Left lung (tissue), 10 donors: ENCODE results near the gene PCDHB8. TPM values are rescaled to one million over a fixed set of nuclear protein-coding genes. Genes with fewer than 3 reads are reported as not detected.
"Not testable (repeated sequence)": the region's sequence is repeated elsewhere in the genome, so short reads cannot be mapped to it uniquely, and the experiment has no call there.

ENCODE experiments used
- ATAC-seq: fragments of 200-7000 bp; cut with Tn5 transposase; one replicate; pipeline ENCODE4 v1.9.1; 2020; ENCODE audit warnings: moderate library complexity
- DNase-seq, 4 donors: peaks; one replicate each; pipeline ENCODE4 v3.0.0-alpha.2; 2013 to 2020
- H3K27ac ChIP-seq, 2 donors: fragments of 200-600 bp; sonication (generic) in 1 of 2; one replicate each; pipeline versions ENCODE4 v1.5.0 to v1.8.0; 2020 to 2021
- H3K27me3 ChIP-seq, 2 donors: fragments of 200-600 bp; sonication (generic) in 1 of 2; one replicate each; pipeline versions ENCODE4 v1.5.0 to v1.8.0; 2020 to 2021
- H3K36me3 ChIP-seq, 2 donors: fragments of 200-600 bp; sonication (generic) in 1 of 2; one replicate each; pipeline versions ENCODE4 v1.5.0 to v1.8.0; 2020 to 2021
- H3K4me1 ChIP-seq, 2 donors: fragments of 200-600 bp; one replicate each; pipeline ENCODE4 v1.8.0; 2021
- H3K4me3 ChIP-seq, 2 donors: fragments of 200-600 bp; sonication (generic) in 1 of 2; one replicate each; pipeline versions ENCODE4 v1.5.0 to v1.8.0; 2020 to 2021; ENCODE audit warnings: mild to moderate bottlenecking in 1 of 2
- H3K9me3 ChIP-seq, 2 donors: fragments of 200-600 bp; sonication (generic) in 1 of 2; one replicate each; pipeline versions ENCODE4 v1.5.0 to v1.8.0; 2020 to 2021
- intact Hi-C, 2 donors: fragments of 100-400 bp; cut with DNase I; formaldehyde crosslinking; loops; one replicate each; pipeline versions ENCODE4 v1.11.2 to v1.14.2; 2022
- polyA plus RNA-seq, 6 donors: library from polyadenylated mRNA; unstranded; fragments of 120-200 nt; gene quantifications; one replicate each; pipeline ENCODE4 v1.2.1, GENCODE V29; 2013; ENCODE audit not compliant: insufficient read length in 6 of 6
- total RNA-seq, 2 donors: library from RNA; stranded (reverse); fragmentation: NEBNext Ultra II Directional; extraction: Animal tissue kit (Norgen Biotek cat#: 25700); gene quantifications; one replicate each; pipeline ENCODE4 v1.2.1, GENCODE V29; 2021
- TF ChIP-seq, protein P1 (sequence below), 2 donors: fragments of 200-600 bp; sonication (generic) in 1 of 2; IDR thresholded peaks; one replicate each; pipeline versions ENCODE4 v1.5.0 to v1.8.0; 2021; ENCODE audit warnings: antibody characterized with exemption in 2 of 2
- donor health status: DM: no; HTN: yes; CAD: no.
- donor health status: DM: no; HTN: no; CAD: no.

Gene PCDHB8
- total and polyA plus RNA-seq, 8 donors = 0.72 to 3.7 (median 2.4) TPM

DNA sequence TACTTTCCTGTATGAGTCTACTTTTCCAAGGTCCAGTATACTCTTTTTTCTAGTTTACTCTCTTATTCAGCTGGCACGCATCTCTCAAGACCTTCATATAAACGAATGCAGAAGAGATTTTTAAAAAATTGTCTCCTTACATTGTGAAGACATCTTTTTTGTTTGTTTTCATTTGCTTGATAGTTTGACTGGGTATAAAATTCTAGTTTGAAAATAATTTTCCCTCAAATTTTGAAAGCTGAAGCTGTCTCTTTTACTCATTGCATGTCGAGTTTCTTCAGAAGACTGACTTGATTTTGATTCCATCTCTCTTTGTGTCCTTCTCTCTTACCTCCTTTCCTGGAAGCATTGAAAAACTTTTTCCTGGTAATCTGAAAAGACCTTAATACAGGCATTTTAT lies 18.8 kb downstream of the PCDHB8 start:
- DNase-seq = no peak
- intact Hi-C loops = no loop called here
- peaks cover 5 to 84% of the 10 kb centered on the region in 2 donors for H3K9me3 ChIP-seq

DNA sequence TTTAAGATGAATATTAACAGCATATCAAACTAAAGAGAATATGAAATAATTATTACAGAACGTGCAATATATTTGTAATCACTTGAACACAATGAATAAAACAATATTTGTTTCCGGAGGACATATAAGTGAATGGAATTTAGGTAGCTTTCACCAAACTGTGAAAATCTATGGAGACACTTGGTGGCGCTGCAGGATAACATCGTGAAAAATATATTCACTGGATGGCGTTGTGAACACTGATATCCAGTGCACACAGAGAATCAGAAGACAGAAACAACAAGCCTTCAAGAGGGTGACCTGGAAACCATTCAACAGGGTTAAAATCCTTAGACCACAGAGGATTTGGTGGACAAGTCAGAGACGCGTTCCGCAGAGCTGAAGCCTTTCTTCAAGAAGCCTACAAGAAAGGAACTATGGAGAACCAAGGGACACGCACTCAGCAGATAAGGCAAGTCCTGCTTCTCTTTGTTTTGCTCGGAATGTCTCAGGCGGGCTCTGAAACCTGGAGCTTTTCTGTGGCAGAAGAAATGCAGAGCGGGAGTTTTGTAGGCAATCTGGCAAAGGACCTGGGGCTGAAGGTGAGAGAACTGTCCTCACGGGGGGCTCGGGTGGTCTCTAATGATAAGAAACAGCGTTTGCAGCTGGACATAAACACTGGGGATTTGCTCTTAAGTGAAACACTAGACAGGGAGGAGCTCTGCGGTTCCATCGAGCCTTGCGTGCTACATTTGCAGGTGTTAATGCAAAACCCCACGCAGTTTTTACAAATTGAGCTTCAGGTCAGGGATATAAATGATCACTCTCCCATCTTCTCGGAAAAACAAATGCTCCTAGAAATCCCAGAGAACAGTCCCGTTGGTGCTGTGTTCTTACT lies 22.0 kb downstream of the PCDHB8 start, which contains the start of gene PCDHB11:
Gene PCDHB11 (plus strand): TSS at position 269 of the 877 bp plus-strand sequence. CDS start 148 bp downstream, at position 417.
- intact Hi-C loops = no loop called here
- peaks cover 0 to 33% of the 10 kb centered on the region in 2 donors for H3K27me3 ChIP-seq
- no peaks in the 10 kb centered on the region for H3K4me1 ChIP-seq
- ATAC-seq (peak; percentile 26), DNase-seq (no peak)
- no peaks in the 10 kb centered on the region for H3K36me3 ChIP-seq
- no peak within 1 kb of the TSS for H3K4me3 ChIP-seq
- TF ChIP-seq, protein P1, sequence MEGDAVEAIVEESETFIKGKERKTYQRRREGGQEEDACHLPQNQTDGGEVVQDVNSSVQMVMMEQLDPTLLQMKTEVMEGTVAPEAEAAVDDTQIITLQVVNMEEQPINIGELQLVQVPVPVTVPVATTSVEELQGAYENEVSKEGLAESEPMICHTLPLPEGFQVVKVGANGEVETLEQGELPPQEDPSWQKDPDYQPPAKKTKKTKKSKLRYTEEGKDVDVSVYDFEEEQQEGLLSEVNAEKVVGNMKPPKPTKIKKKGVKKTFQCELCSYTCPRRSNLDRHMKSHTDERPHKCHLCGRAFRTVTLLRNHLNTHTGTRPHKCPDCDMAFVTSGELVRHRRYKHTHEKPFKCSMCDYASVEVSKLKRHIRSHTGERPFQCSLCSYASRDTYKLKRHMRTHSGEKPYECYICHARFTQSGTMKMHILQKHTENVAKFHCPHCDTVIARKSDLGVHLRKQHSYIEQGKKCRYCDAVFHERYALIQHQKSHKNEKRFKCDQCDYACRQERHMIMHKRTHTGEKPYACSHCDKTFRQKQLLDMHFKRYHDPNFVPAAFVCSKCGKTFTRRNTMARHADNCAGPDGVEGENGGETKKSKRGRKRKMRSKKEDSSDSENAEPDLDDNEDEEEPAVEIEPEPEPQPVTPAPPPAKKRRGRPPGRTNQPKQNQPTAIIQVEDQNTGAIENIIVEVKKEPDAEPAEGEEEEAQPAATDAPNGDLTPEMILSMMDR (IDR thresholded peaks at IDR 0.05) = no peak
- no peak within 1 kb of the TSS for H3K27ac ChIP-seq
- H3K9me3 ChIP-seq = peaks cover 5 to 92% of the 10 kb centered on the region in 2 donors

More for the DNA sequence above, 18.8 kb downstream of the PCDHB8 start:
- Histone ChIP-seq H3K4me3 (no peak overlapping the region), H3K4me1 (no peaks in the 10 kb centered on the region), H3K36me3 (no peaks in the 10 kb centered on the region), H3K27ac (no peak overlapping the region), H3K27me3 (peaks cover 0 to 36% of the 10 kb centered on the region in 2 donors)
- TF ChIP-seq, protein P1 (IDR thresholded peaks at IDR 0.05) = no peak
- no peak for ATAC-seq

GRCh38 chr5:141201126-141201525 lies 23.5 kb downstream of the PCDHB8 start:
- peaks cover 0 to 32% of the 10 kb centered on the region in 2 donors for H3K27me3 ChIP-seq
- H3K4me1 ChIP-seq, H3K27ac ChIP-seq, DNase-seq, ATAC-seq, H3K4me3 ChIP-seq, intact Hi-C loops, H3K36me3 ChIP-seq: not testable (repeated sequence)
- H3K9me3 ChIP-seq = peaks cover 5 to 83% of the 10 kb centered on the region in 2 donors

GRCh38 chr5:141201646-141202045 lies 24.1 kb downstream of the PCDHB8 start:
- H3K4me1 ChIP-seq, H3K27ac ChIP-seq, H3K36me3 ChIP-seq, ATAC-seq, intact Hi-C loops, H3K4me3 ChIP-seq: not testable (repeated sequence)
- H3K27me3 ChIP-seq = peaks cover 0 to 32% of the 10 kb centered on the region in 2 donors
- peak in 1 of 4 donors; percentile 59 for DNase-seq
- H3K9me3 ChIP-seq = peaks cover 5 to 78% of the 10 kb centered on the region in 2 donors

- H3K9me3 ChIP-seq = peaks cover 0 to 70% of the 10 kb centered on the region in 2 donors
- H3K27ac ChIP-seq = no peak within 1 kb of the TSS
- TF ChIP-seq, protein P1 (IDR thresholded peaks at IDR 0.05) = no peak
- DNase-seq (peak in 1 of 4 donors; percentile 17), ATAC-seq (no peak)
- intact Hi-C loops = no loop called here
- no peaks in the 10 kb centered on the region for H3K36me3 ChIP-seq
- H3K27me3 ChIP-seq = peaks cover 0 to 42% of the 10 kb centered on the region in 2 donors
- H3K4me3 ChIP-seq = no peak within 1 kb of the TSS
- no peaks in the 10 kb centered on the region for H3K4me1 ChIP-seq
Measured at GRCh38 chr5:141208478-141208877, 30.9 kb downstream of the PCDHB8 start, which contains the start of gene PCDHB12. TSS of gene PCDHB12 (plus strand) at chr5:141208719. CDS start at chr5:141208908, 189 bp downstream.

GRCh38 chr5:141210281-141210680 lies 32.7 kb downstream of the PCDHB8 start:
- not testable (repeated sequence) for DNase-seq
- H3K9me3 ChIP-seq = peaks cover 0 to 62% of the 10 kb centered on the region in 2 donors

GRCh38 chr5:141210849-141211248 lies 33.3 kb downstream of the PCDHB8 start:
- intact Hi-C loops, H3K4me3 ChIP-seq, H3K36me3 ChIP-seq, H3K4me1 ChIP-seq, H3K27ac ChIP-seq, ATAC-seq, DNase-seq: not testable (repeated sequence)
- peaks cover 0 to 65% of the 10 kb centered on the region in 2 donors for H3K9me3 ChIP-seq
- peaks cover 0 to 46% of the 10 kb centered on the region in 2 donors for H3K27me3 ChIP-seq

More at GRCh38 chr5:141210281-141210680, 32.7 kb downstream of the PCDHB8 start:
- H3K4me1 ChIP-seq, intact Hi-C loops, H3K4me3 ChIP-seq, H3K36me3 ChIP-seq, ATAC-seq, H3K27ac ChIP-seq: not testable (repeated sequence)
- H3K27me3 ChIP-seq = peaks cover 0 to 46% of the 10 kb centered on the region in 2 donors

GRCh38 chr5:141213656-141214339 lies 36.2 kb downstream of the PCDHB8 start, which contains the start of gene PCDHB13:
TSS of gene PCDHB13 (plus strand) at chr5:141213919. CDS start at chr5:141214124, 205 bp downstream.
- H3K36me3 ChIP-seq, intact Hi-C loops: not testable (repeated sequence)

GRCh38 chr5:141214583-141214982 lies 37.0 kb downstream of the PCDHB8 start:
- H3K36me3 ChIP-seq, H3K4me1 ChIP-seq, H3K27ac ChIP-seq, H3K4me3 ChIP-seq, intact Hi-C loops, ATAC-seq, DNase-seq: not testable (repeated sequence)
- peaks cover 0 to 68% of the 10 kb centered on the region in 2 donors for H3K9me3 ChIP-seq
- peaks cover 0 to 36% of the 10 kb centered on the region in 2 donors for H3K27me3 ChIP-seq

More at GRCh38 chr5:141213656-141214339, 36.2 kb downstream of the PCDHB8 start, which contains the start of gene PCDHB13:
- H3K4me1 ChIP-seq, H3K4me3 ChIP-seq, H3K27ac ChIP-seq: not testable (repeated sequence)
- Histone ChIP-seq H3K27me3 (peaks cover 0 to 44% of the 10 kb centered on the region in 2 donors), H3K9me3 (peaks cover 0 to 69% of the 10 kb centered on the region in 2 donors)
- ATAC-seq = peak; percentile 57
- DNase-seq = peak in 1 of 4 donors; percentile 33
